ENCODE measurements around the gene CDC5L. TPM values are rescaled to one million over a fixed set of nuclear protein-coding genes. Genes with fewer than 3 reads are reported as not detected.
A peak's percentile ranks its signal among the peaks of the same experiment; 100 is the strongest.

CDC5L gene
- total RNA-seq, 1 donor from 2014 or later = 26.5 TPM

DNA sequence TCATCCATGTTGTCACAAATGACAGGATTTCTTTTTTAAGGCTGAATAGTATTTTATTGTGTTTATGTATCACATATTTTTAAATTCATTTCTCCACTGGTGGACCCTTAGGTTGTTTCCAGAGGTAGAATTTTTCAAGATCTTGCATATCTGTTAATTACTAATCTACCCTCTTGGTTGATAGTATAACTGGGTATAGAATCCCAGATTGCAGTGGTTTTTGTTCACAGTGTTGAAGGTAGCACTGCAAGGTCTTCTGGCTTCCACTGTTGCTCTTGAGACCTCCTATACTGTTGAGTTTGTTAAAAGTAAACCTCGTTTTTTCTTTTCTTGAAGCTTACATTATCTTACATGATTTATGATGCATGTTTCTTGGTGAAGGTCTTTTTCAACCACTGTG, 22.9 kb downstream of the CDC5L start:
- H3K27ac Mint-ChIP-seq = no peak overlapping the region
- peak; percentile 2 for DNase-seq
- H3K4me1 Mint-ChIP-seq = peaks cover 26% of the 10 kb centered on the region
- no peak overlapping the region for H3K4me3 Mint-ChIP-seq
- intact Hi-C loops (cut with micrococcal nuclease) = no loop called here
- H3K27me3 Mint-ChIP-seq = no peaks in the 10 kb centered on the region
- peaks cover 83% of the 10 kb centered on the region for H3K36me3 Mint-ChIP-seq (ENCODE audit: low read depth)
- peaks cover 4% of the 10 kb centered on the region for H3K9me3 Mint-ChIP-seq

DNA sequence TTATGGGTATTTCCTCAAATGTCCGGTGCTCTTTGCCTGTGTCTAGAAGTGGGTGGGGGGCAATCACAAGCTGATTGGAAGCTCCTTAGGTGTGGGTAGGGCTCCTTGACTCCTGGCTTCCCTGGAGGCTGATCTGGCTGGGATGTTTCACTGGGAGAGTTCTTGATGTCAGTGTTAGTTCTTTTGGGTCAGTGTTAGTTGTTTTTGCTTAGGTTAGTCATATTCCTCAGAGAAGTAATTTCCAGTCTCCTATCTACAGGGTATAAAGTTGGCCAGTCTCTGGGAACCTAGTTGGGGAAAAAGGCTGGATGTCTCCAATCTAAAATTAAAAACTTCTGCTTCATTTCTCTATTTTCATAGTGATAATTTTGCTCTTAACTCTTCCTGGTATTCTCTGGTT, 23.6 kb downstream of the CDC5L start:
- Mint-ChIP-seq H3K4me3 (no peak overlapping the region), H3K9me3 (peaks cover 4% of the 10 kb centered on the region), H3K36me3 (ENCODE audit: low read depth) (peaks cover 83% of the 10 kb centered on the region), H3K27ac (peak overlapping the region; percentile 6), H3K4me1 (peaks cover 34% of the 10 kb centered on the region), H3K27me3 (no peaks in the 10 kb centered on the region)
- peak; percentile 36 for DNase-seq
- intact Hi-C loops (cut with micrococcal nuclease) = no loop called here

DNA sequence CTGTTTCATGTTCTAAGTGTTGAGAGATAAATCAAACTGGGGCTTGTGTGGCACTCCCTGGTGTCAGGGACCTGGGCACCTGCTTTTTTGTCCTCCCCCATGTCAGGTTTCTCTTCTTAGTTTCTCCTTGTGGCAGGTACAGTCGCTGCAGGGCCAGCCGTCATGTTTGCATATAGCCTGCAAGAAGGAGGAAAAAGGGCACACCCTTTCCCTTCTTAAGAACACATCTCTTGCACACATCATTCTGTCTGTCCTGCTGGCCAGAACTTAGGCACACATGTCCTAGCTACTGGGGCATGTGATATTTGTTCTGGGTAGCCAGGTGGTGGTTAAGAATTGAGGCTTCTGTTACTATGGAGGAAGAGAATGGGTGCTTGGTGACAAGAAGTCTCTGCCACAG, 27.9 kb downstream of the CDC5L start:
- Mint-ChIP-seq H3K4me1 (peaks cover 31% of the 10 kb centered on the region), H3K4me3 (no peak overlapping the region), H3K27ac (no peak overlapping the region)

DNA sequence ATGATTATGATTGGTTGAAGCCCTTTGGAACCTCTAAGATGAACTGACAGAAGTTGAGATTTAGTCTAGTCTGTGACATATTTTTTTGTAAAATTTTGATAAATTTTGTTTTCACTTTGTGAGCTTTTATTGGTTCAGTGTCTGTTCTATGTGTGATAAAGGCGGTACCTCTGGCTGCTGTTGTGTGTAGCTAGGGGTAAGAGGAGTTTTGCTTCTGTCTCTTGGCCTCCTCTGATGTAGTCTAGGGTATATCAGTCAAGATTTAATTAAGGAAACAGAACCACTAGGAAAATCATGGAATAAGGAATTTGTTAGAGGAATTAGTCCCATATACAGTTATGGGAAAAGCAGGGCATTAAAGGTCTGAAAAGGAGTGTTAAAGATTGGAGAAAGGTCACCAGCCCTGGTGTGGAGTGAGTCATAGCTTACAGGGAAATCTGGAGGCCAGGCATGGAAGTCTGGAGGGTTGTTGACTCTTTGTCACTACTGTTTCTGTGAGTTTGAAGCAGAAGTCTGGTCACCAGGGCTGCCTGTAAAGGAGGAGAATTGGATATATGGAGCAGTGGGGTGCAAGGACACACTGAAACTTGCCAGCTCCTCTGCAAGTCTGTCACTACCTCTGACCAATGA, 28.5 kb downstream of the CDC5L start:
- intact Hi-C loops (cut with micrococcal nuclease) = no loop called here
- Mint-ChIP-seq H3K4me3 (no peak overlapping the region), H3K36me3 (ENCODE audit: low read depth) (peaks cover 72% of the 10 kb centered on the region), H3K9me3 (peaks cover 8% of the 10 kb centered on the region), H3K27ac (peak overlapping the region; percentile 4), H3K4me1 (peaks cover 30% of the 10 kb centered on the region), H3K27me3 (no peaks in the 10 kb centered on the region)
- no peak for DNase-seq

More for the DNA sequence above, 27.9 kb downstream of the CDC5L start:
- intact Hi-C loops (cut with micrococcal nuclease) = no loop called here
- Mint-ChIP-seq H3K36me3 (ENCODE audit: low read depth) (peaks cover 70% of the 10 kb centered on the region), H3K9me3 (peaks cover 8% of the 10 kb centered on the region), H3K27me3 (no peaks in the 10 kb centered on the region)
- DNase-seq = peak; percentile 50

DNA sequence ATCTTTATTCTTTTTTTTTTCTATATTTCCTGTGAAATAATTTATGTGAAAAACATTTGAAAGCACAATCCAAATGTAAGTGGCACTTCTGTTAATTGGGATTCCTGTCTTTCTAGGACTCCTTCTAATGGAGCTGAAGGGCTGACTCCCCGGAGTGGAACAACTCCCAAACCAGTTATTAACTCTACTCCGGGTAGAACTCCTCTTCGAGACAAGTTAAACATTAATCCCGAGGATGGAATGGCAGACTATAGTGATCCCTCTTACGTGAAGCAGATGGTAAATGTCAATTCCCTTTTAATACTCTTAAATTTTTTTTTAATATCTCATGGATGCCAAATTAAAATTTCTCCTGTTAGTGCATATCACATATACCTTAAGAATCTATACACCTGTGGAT, 35.0 kb downstream of the CDC5L start:
- no peak overlapping the region for H3K27ac Mint-ChIP-seq
- H3K9me3 Mint-ChIP-seq = no peaks in the 10 kb centered on the region
- H3K4me3 Mint-ChIP-seq = no peak overlapping the region
- DNase-seq = no peak
- no peaks in the 10 kb centered on the region for H3K4me1 Mint-ChIP-seq
- H3K27me3 Mint-ChIP-seq = no peaks in the 10 kb centered on the region
- intact Hi-C loops (cut with micrococcal nuclease) = no loop called here
- peaks cover 50% of the 10 kb centered on the region for H3K36me3 Mint-ChIP-seq (ENCODE audit: low read depth)

DNA sequence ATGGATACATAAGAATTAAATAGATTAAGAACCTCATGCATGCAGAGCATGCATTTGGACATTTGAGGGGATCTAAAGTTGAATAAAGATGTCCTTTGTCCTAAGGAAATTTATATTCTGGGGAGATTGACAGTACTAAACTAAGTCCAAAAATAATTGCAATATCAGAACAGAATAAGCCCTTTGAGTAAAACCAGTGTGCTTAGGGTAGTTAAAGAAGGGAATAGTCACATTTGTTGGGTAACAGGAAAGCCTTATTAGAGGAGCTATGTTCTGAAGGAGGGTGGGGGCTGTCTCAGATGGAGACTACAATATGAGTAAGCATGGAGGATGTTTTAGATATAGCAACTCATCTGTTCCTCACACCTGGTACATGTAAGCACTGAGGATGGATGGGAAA, 35.8 kb downstream of the CDC5L start:
- no peak for DNase-seq
- intact Hi-C loops (cut with micrococcal nuclease) = no loop called here
- Mint-ChIP-seq H3K36me3 (ENCODE audit: low read depth) (peaks cover 50% of the 10 kb centered on the region), H3K27me3 (no peaks in the 10 kb centered on the region), H3K4me1 (no peaks in the 10 kb centered on the region), H3K9me3 (no peaks in the 10 kb centered on the region), H3K4me3 (no peak overlapping the region), H3K27ac (no peak overlapping the region)

DNA sequence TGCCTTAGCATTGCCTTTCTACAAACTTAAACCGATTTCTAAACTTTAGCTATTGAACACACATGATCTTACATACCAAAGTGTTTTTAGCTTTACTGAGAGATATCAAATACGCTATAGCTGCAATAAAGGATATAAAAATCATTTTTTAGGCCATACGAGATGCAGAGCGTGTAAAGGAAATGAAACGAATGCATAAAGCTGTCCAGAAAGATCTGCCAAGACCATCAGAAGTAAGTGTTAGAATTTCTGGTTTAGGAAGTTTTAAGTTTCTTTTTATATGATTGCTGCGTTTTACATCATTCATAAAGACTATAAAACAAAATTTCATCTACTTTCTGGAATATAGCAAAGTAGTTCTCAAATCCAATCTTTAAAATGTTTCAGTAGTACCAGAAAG, 38.4 kb downstream of the CDC5L start:
- no peak for DNase-seq
- Mint-ChIP-seq H3K9me3 (no peaks in the 10 kb centered on the region), H3K27ac (no peak overlapping the region), H3K4me3 (no peak overlapping the region), H3K36me3 (ENCODE audit: low read depth) (peaks cover 40% of the 10 kb centered on the region), H3K27me3 (no peaks in the 10 kb centered on the region), H3K4me1 (no peaks in the 10 kb centered on the region)
- intact Hi-C loops (cut with micrococcal nuclease) = no loop called here

DNA sequence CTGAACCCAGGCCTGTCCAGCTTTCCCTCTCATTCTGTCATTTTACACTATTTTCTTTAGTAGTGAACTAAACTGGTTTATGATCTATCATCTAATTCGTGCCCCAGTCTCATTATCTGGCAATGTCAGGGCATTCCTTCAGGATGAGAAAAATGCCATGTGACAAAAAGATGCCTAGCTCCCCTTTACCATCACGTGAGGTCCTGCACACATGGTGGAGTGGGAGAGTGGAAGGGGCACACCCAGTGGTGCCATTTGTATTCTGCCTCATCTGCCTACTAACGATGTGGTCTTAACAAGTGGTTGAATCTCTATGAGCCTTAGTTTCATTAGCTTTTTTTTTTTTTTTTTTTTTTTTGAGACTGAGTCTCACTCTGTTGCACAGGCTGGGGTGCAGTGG, 41.2 kb downstream of the CDC5L start:
- no peak for DNase-seq
- H3K27me3 Mint-ChIP-seq = no peaks in the 10 kb centered on the region
- intact Hi-C loops (cut with micrococcal nuclease) = no loop called here
- no peaks in the 10 kb centered on the region for H3K4me1 Mint-ChIP-seq
- H3K27ac Mint-ChIP-seq = no peak overlapping the region
- peaks cover 33% of the 10 kb centered on the region for H3K36me3 Mint-ChIP-seq (ENCODE audit: low read depth)
- H3K4me3 Mint-ChIP-seq = no peak overlapping the region
- H3K9me3 Mint-ChIP-seq = no peaks in the 10 kb centered on the region

DNA sequence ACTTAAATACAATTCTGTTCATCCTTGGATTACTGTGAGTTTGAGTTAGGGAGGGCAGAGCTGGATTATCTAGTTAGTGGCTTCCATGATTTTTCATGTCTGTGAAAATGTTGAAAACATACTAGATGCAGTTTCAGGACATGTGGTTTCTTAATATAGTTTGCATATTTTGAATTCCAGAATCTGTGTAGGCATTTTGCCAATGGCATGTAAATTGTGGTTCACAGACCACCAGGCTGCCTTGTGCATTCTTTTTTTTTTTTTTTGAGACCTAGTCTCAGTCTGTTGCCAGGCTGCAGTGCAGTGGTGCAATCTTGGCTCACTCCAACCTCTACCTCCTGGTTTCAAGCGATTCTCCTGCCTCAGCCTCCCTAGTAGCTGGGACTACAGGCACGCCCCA, 42.8 kb downstream of the CDC5L start:
- H3K4me3 Mint-ChIP-seq = no peak overlapping the region
- H3K27me3 Mint-ChIP-seq = no peaks in the 10 kb centered on the region
- H3K36me3 Mint-ChIP-seq (ENCODE audit: low read depth) = peaks cover 31% of the 10 kb centered on the region
- no peaks in the 10 kb centered on the region for H3K4me1 Mint-ChIP-seq
- no peaks in the 10 kb centered on the region for H3K9me3 Mint-ChIP-seq
- H3K27ac Mint-ChIP-seq = no peak overlapping the region
- intact Hi-C loops (cut with micrococcal nuclease) = no loop called here
- DNase-seq = no peak

DNA sequence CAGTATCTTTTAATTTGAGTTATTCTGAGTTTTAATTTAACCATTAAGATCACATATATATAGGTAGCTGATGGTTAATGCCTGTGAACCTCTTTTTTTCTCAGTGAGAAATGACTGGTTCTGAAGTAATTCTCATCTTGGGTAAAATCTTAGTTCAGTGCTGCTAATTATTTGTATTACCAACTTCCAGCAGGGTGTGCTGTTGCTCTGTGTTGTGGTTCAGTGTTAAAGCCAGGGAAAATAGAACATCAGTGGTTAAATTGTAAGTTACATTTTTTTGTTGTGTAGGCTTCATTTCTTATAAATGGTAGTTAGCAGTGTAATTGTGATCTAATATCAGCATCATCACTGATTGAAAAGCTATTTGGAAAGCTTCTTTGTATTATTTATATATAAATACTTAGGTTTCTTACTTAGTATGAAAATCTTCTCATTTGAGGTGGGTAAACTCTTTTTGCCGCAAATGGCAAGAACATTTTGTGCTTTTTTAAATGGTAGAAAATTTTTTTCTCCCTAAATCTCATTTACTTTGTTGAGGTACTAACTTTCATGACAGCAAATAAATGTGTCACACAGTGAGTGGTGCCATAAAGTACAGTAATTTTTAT, 43.7 kb downstream of the CDC5L start:
- DNase-seq = peak; percentile 82
- Mint-ChIP-seq H3K36me3 (ENCODE audit: low read depth) (peaks cover 29% of the 10 kb centered on the region), H3K4me1 (no peaks in the 10 kb centered on the region), H3K4me3 (no peak overlapping the region), H3K27ac (no peak overlapping the region), H3K9me3 (no peaks in the 10 kb centered on the region), H3K27me3 (no peaks in the 10 kb centered on the region)
- intact Hi-C loops (cut with micrococcal nuclease) = loop anchor here (1.0 kb wide), 2 partner anchors 25 to 39 kb away; no protein-coding TSS in a partner anchor

DNA sequence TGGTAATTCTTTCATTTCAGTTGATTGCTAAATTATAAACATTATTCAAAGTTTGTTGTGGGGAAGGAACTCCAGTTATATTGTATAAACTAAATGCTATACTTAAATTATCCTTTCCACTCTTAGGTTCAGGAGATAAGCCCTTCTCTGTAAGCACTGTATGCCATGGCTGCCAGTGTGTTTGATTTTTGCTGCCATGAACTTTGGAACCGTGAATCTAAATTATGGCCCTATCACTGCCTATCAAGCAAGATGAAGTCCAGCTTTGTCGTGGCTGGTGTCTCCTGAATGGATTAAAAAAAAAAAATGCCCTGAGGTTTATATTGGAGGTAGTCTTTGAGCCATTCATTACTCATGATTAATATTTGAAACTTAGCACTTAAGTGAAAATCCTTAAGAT, 44.7 kb downstream of the CDC5L start:
- Mint-ChIP-seq H3K4me3 (no peak overlapping the region), H3K27me3 (no peaks in the 10 kb centered on the region), H3K27ac (no peak overlapping the region), H3K9me3 (no peaks in the 10 kb centered on the region), H3K4me1 (no peaks in the 10 kb centered on the region), H3K36me3 (ENCODE audit: low read depth) (peaks cover 28% of the 10 kb centered on the region)
- no peak for DNase-seq
- intact Hi-C loops (cut with micrococcal nuclease) = no loop called here

DNA sequence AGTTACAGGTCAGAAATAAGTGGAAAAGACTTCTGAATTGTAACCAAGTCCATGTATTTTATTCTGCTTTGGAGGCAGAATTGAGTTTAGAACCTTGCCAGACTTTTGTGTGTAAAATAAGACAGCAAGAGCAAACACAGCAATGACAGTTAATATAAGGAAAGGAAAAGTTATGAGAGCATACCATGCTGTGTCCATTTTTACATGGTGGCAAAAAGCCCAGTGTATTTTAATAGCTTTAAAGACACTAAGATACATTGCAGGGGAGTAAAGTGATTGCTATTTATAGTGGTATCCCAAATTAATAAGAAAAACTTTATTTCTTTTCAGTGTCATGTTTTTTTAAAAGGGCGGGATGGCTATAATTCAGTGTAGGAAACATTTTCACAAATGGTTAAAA, 45.2 kb downstream of the CDC5L start:
- no peak overlapping the region for H3K27ac Mint-ChIP-seq
- no peak for DNase-seq
- peaks cover 29% of the 10 kb centered on the region for H3K36me3 Mint-ChIP-seq (ENCODE audit: low read depth)

DNA sequence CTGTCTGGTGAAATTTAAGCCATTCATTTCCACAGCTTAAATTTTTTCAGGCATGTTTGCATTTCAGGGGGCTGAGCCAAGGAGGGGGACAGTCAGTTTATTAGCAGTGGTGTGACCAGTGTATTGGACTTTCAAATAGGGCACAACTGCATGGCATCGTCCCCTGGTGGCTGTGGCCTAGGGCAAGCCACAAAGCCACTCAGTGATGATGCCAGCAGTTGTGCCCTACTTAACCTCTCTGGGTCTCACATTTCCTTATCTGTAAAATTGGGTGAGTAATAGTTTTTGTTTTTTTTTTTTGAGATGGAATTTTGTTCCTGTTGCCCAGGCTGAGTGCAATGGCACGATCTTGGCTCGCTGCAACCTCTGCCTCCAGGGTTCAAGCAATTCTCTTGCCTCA, 48.0 kb downstream of the CDC5L start:
- intact Hi-C loops (cut with micrococcal nuclease) = no loop called here
- H3K27me3 Mint-ChIP-seq = no peaks in the 10 kb centered on the region
- DNase-seq = no peak
- H3K9me3 Mint-ChIP-seq = no peaks in the 10 kb centered on the region
- no peak overlapping the region for H3K4me3 Mint-ChIP-seq
- H3K4me1 Mint-ChIP-seq = peaks cover 4% of the 10 kb centered on the region
- H3K36me3 Mint-ChIP-seq (ENCODE audit: low read depth) = peaks cover 45% of the 10 kb centered on the region
- H3K27ac Mint-ChIP-seq = no peak overlapping the region

More for the DNA sequence above, 45.2 kb downstream of the CDC5L start:
- intact Hi-C loops (cut with micrococcal nuclease) = no loop called here
- Mint-ChIP-seq H3K4me1 (no peaks in the 10 kb centered on the region), H3K9me3 (no peaks in the 10 kb centered on the region), H3K27me3 (no peaks in the 10 kb centered on the region), H3K4me3 (no peak overlapping the region)

DNA sequence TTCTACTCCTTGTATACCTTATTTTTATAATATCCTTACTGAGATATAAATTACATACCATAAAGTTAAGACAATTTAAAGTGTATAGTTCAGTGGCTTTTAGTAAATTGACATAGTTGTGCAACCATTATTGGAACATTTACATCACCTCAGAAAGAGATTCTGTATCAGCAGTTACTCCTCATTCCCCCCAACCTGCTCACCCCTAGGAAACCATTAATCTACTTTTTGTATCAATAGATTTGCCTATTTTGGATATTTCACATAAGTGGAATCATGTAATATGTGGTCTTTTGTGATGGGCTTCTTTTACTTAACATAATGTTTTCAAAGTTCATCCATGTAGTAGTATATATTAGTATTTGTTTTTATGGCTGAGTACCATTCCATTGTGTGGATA, 51.3 kb downstream of the CDC5L start:
- Mint-ChIP-seq H3K4me1 (peaks cover 4% of the 10 kb centered on the region), H3K27ac (no peak overlapping the region), H3K27me3 (no peaks in the 10 kb centered on the region), H3K9me3 (peaks cover 13% of the 10 kb centered on the region), H3K36me3 (ENCODE audit: low read depth) (peaks cover 60% of the 10 kb centered on the region), H3K4me3 (no peak overlapping the region)
- intact Hi-C loops (cut with micrococcal nuclease) = no loop called here
- no peak for DNase-seq
